ELF-1 (cell line): ENCODE measurements around the gene ALDH2.
"Not testable (repeated sequence)": the region's sequence is repeated elsewhere in the genome, so short reads cannot be mapped to it uniquely, and the experiment has no call there.

ENCODE experiments used
- DNase-seq: peaks from one replicate; pipeline ENCODE4 v3.0.0-alpha.2; 2016; ENCODE audit warnings: low read depth, low spot score

Gene ALDH2

GRCh38 chr12:111826316-111826715, 59.6 kb downstream of the ALDH2 start:
- no peak for DNase-seq

GRCh38 chr12:111826992-111827391, 60.3 kb downstream of the ALDH2 start:
- DNase-seq: no peak

GRCh38 chr12:111827907-111828306, 61.2 kb downstream of the ALDH2 start:
- DNase-seq: no peak

- no peak for DNase-seq
These were observed 61.7 kb downstream of the ALDH2 start for GRCh38 chr12:111828338-111828979.

GRCh38 chr12:111829635-111830034, 62.9 kb downstream of the ALDH2 start:
- DNase-seq: not testable (repeated sequence)

GRCh38 chr12:111834740-111835386, 68.1 kb downstream of the ALDH2 start:
- peak; percentile 53 for DNase-seq

- DNase-seq: not testable (repeated sequence)
These were observed 68.9 kb downstream of the ALDH2 start for GRCh38 chr12:111835531-111836181.

- no peak for DNase-seq
These were observed 71.6 kb downstream of the ALDH2 start for GRCh38 chr12:111838353-111838752.

- peak; percentile 19 for DNase-seq
These were observed 74.1 kb downstream of the ALDH2 start for GRCh38 chr12:111840807-111841206.

- no peak for DNase-seq
These were observed 74.6 kb downstream of the ALDH2 start for GRCh38 chr12:111841236-111841749.

- peak; percentile 97 for DNase-seq
These were observed 75.2 kb downstream of the ALDH2 start, which contains the start of gene MAPKAPK5 for GRCh38 chr12:111841750-111842555. Gene MAPKAPK5, plus strand, starts transcription at chr12:111842228. Its CDS starts 506 bp downstream, at chr12:111842734.

GRCh38 chr12:111842556-111843396, 76.0 kb downstream of the ALDH2 start:
- DNase-seq: peak; percentile 47

- no peak for DNase-seq
These were observed 79.3 kb downstream of the ALDH2 start for GRCh38 chr12:111846016-111846415.

- no peak for DNase-seq
These were observed 83.8 kb downstream of the ALDH2 start for GRCh38 chr12:111850526-111850925.

- DNase-seq: no peak
These were observed 91.5 kb downstream of the ALDH2 start for GRCh38 chr12:111858186-111858585.

GRCh38 chr12:111858778-111859177, 92.0 kb downstream of the ALDH2 start:
- DNase-seq: no peak

GRCh38 chr12:111864913-111865312, 98.2 kb downstream of the ALDH2 start:
- no peak for DNase-seq
